Stimulated activated CD4-positive, alpha-beta T cell treated with anti-CD3 and anti-CD28 coated beads, Interleukin-1b, Interleukin-23, amount 100 ng/mL, for 1 hour (primary cell): ENCODE data around the gene LRP1B.
"Not testable (repeated sequence)": the region's sequence is repeated elsewhere in the genome, so short reads cannot be mapped to it uniquely, and the experiment has no call there.

Source experiments
- DNase-seq, 2 donors: peaks; one replicate each; pipeline ENCODE4 v3.0.0-alpha.2; 2020; ENCODE audit warnings: low read depth in 2 of 2

The LRP1B gene

GRCh38 chr2:140552634-140553033 is 1578.2 kb downstream of the LRP1B start:
- DNase-seq = no peak

- no peak for DNase-seq
Observed at GRCh38 chr2:140551287-140551686, 1579.5 kb downstream of the LRP1B start.

GRCh38 chr2:140550821-140551220 is 1580.0 kb downstream of the LRP1B start:
- no peak for DNase-seq

GRCh38 chr2:140544769-140545168 is 1586.0 kb downstream of the LRP1B start:
- DNase-seq = not testable (repeated sequence)

- DNase-seq = no peak
Observed at GRCh38 chr2:140542627-140543026, 1588.2 kb downstream of the LRP1B start.

- DNase-seq = no peak
Observed at GRCh38 chr2:140539242-140539875, 1591.5 kb downstream of the LRP1B start.

GRCh38 chr2:140529706-140530105 is 1601.1 kb downstream of the LRP1B start:
- no peak for DNase-seq

GRCh38 chr2:140528982-140529381 is 1601.8 kb downstream of the LRP1B start:
- DNase-seq = no peak

- no peak for DNase-seq
Observed at GRCh38 chr2:140526575-140526974, 1604.2 kb downstream of the LRP1B start.

- no peak for DNase-seq
Observed at GRCh38 chr2:140512106-140512505, 1618.7 kb downstream of the LRP1B start.

GRCh38 chr2:140509765-140510164 is 1621.1 kb downstream of the LRP1B start:
- no peak for DNase-seq

GRCh38 chr2:140508756-140509155 is 1622.1 kb downstream of the LRP1B start:
- DNase-seq = no peak

- no peak for DNase-seq
Observed at GRCh38 chr2:140506606-140507005, 1624.2 kb downstream of the LRP1B start.

GRCh38 chr2:140504601-140505000 is 1626.2 kb downstream of the LRP1B start:
- DNase-seq = no peak

GRCh38 chr2:140502951-140503630 is 1627.7 kb downstream of the LRP1B start:
- DNase-seq = no peak

GRCh38 chr2:140498360-140498759 is 1632.5 kb downstream of the LRP1B start:
- no peak for DNase-seq

- DNase-seq = no peak
Observed at GRCh38 chr2:140496714-140497113, 1634.1 kb downstream of the LRP1B start.

- DNase-seq = no peak
Observed at GRCh38 chr2:140491876-140492275, 1638.9 kb downstream of the LRP1B start.

- DNase-seq = no peak
Observed at GRCh38 chr2:140489193-140489592, 1641.6 kb downstream of the LRP1B start.

GRCh38 chr2:140481136-140481535 is 1649.7 kb downstream of the LRP1B start:
- DNase-seq = no peak

- no peak for DNase-seq
Observed at GRCh38 chr2:140473851-140474250, 1657.0 kb downstream of the LRP1B start.

GRCh38 chr2:140472676-140473075 is 1658.1 kb downstream of the LRP1B start:
- no peak for DNase-seq

- no peak for DNase-seq
Observed at GRCh38 chr2:140465301-140465700, 1665.5 kb downstream of the LRP1B start.

- no peak for DNase-seq
Observed at GRCh38 chr2:140462990-140463389, 1667.8 kb downstream of the LRP1B start.
